Small intestine (tissue), 7 donors: Measurements from ENCODE around the gene HOXD4. TPM values are rescaled to one million over a fixed set of nuclear protein-coding genes. Genes with fewer than 3 reads are reported as not detected.

Experiments used
- DNase-seq, 2 donors: peaks; one replicate each; pipeline versions ENCODE4 v3.0.0 to v3.0.0-alpha.2; 2013
- FAIRE-seq: peaks from 2 replicates; lab custom pipeline; 2012; peaks lifted over from hg19 to GRCh38; lab: Jason Lieb, UNC
- H3K27ac ChIP-seq, 3 donors: one replicate each; pipeline ENCODE4 v1.5.1; 2013; ENCODE audit warnings: low read length in 2 of 3, mild to moderate bottlenecking in 2 of 3, control low read depth in 1 of 3, inconsistent platforms in 1 of 3, low read depth in 1 of 3, moderate library complexity in 1 of 3
- H3K27me3 ChIP-seq, 3 donors: one replicate each; pipeline ENCODE4 v1.6.1; 2013; ENCODE audit warnings: low read length in 3 of 3, inconsistent platforms in 1 of 3; ENCODE audit not compliant: control insufficient read depth in 3 of 3, insufficient read depth in 3 of 3
- H3K36me3 ChIP-seq, 3 donors: one replicate each; pipeline ENCODE4 v1.6.1; 2013; ENCODE audit warnings: low read length in 3 of 3, inconsistent platforms in 1 of 3, low read depth in 1 of 3, mild to moderate bottlenecking in 1 of 3, moderate library complexity in 1 of 3; ENCODE audit not compliant: control insufficient read depth in 3 of 3, insufficient read depth in 2 of 3
- H3K4me1 ChIP-seq, 3 donors: one replicate each; pipeline ENCODE4 v1.6.1; 2013; ENCODE audit warnings: low read length in 2 of 3, inconsistent platforms in 1 of 3, low read depth in 1 of 3, mild to moderate bottlenecking in 1 of 3, moderate library complexity in 1 of 3; ENCODE audit not compliant: control insufficient read depth in 3 of 3, insufficient read depth in 2 of 3
- H3K4me3 ChIP-seq, 3 donors: one replicate each; pipeline ENCODE4 v1.5.1; 2013; ENCODE audit warnings: low read length in 3 of 3, control low read depth in 1 of 3, inconsistent platforms in 1 of 3, low read depth in 1 of 3, mild to moderate bottlenecking in 1 of 3, moderate library complexity in 1 of 3
- H3K9me3 ChIP-seq, 2 donors: one replicate each; pipeline ENCODE4 v1.6.1; 2013; ENCODE audit warnings: low read depth in 1 of 2, low read length in 1 of 2; ENCODE audit not compliant: control insufficient read depth in 2 of 2, insufficient read depth in 1 of 2
- WGBS, 3 donors: extraction: QIAGEN DNeasy Blood & Tissue Kit; methylation state at CpG; one replicate each; pipeline ENCODE4 v1.1.7; 2013; 5-methylcytosine and 5-hydroxymethylcytosine counted together
- polyA plus RNA-seq, 4 donors: library from polyadenylated mRNA; stranded (reverse) in 3 of 4; unstranded in 1 of 4; fragments of 200-250 nt in 3 of 4; fragments of 120-200 nt in 1 of 4; gene quantifications; one replicate each; pipeline versions ENCODE4 v1.2.1 to v1.2.3, GENCODE V29; 2013
- donor health status: healthy with polysubstance abuse.
- donor health status: control.
- donor health status: control.
- donor health status: Bipolar disorder and iron deficiency.
- donor health status: healthy.

HOXD4 gene
- polyA plus RNA-seq, 4 donors, result 0.97 to 14.7 TPM; not detected in 2

- H3K4me3 ChIP-seq, result no peak overlapping the region
- FAIRE-seq, result no peak
- WGBS, 3 donors, result 27 to 42% (median 32%) methylated on average over 14 of the region's 14 CpGs
- peaks cover 0 to 2% (median 0%) of the 10 kb centered on the region in 3 donors for H3K36me3 ChIP-seq
- peaks cover 0 to 4% of the 10 kb centered on the region in 2 donors for H3K9me3 ChIP-seq
- peaks cover 5 to 94% (median 58%) of the 10 kb centered on the region in 3 donors for H3K27me3 ChIP-seq
- H3K27ac ChIP-seq, result no peak overlapping the region
- DNase-seq, result no peak
- no peaks in the 10 kb centered on the region for H3K4me1 ChIP-seq
Observed at GRCh38 chr2:176172895-176173566, 21.7 kb downstream of the HOXD4 start.

GRCh38 chr2:176173567-176174381, 22.4 kb downstream of the HOXD4 start:
- Histone ChIP-seq H3K36me3 (peaks cover 0 to 2% (median 0%) of the 10 kb centered on the region in 3 donors), H3K4me1 (no peaks in the 10 kb centered on the region), H3K9me3 (peaks cover 0 to 4% of the 10 kb centered on the region in 2 donors), H3K4me3 (no peak overlapping the region), H3K27ac (no peak overlapping the region), H3K27me3 (peaks cover 5 to 94% (median 61%) of the 10 kb centered on the region in 3 donors)
- 5 to 17% (median 9%) methylated on average over 7 of the region's 7 CpGs for WGBS, 3 donors
- FAIRE-seq (no peak), DNase-seq (no peak)

- peaks cover 0 to 2% (median 0%) of the 10 kb centered on the region in 3 donors for H3K36me3 ChIP-seq
- no peaks in the 10 kb centered on the region for H3K4me1 ChIP-seq
- no peak for FAIRE-seq
- H3K27me3 ChIP-seq, result peaks cover 5 to 94% (median 58%) of the 10 kb centered on the region in 3 donors
- WGBS, 3 donors, result 2 to 10% (median 3%) methylated on average over 14 of the region's 14 CpGs
- H3K27ac ChIP-seq, result peak overlapping the region in 1 of 3 donors; percentile 5
- H3K4me3 ChIP-seq, result no peak overlapping the region
- H3K9me3 ChIP-seq, result peaks cover 0 to 4% of the 10 kb centered on the region in 2 donors
- DNase-seq, result peak in 1 of 2 donors; percentile 53
Observed at GRCh38 chr2:176174382-176174823, 23.1 kb downstream of the HOXD4 start.

GRCh38 chr2:176174824-176175708, 23.7 kb downstream of the HOXD4 start:
- no peak for FAIRE-seq
- peak overlapping the region in 1 of 3 donors; percentile 42 for H3K27ac ChIP-seq
- WGBS, 3 donors, result 11 to 21% (median 12%) methylated on average over 43 to 47 of the region's 47 CpGs
- H3K4me1 ChIP-seq, result no peaks in the 10 kb centered on the region
- peaks cover 0 to 2% (median 0%) of the 10 kb centered on the region in 3 donors for H3K36me3 ChIP-seq
- H3K27me3 ChIP-seq, result peaks cover 5 to 96% (median 59%) of the 10 kb centered on the region in 3 donors
- peak in 1 of 2 donors; percentile 45 for DNase-seq
- H3K4me3 ChIP-seq, result no peak overlapping the region
- peaks cover 0 to 4% of the 10 kb centered on the region in 2 donors for H3K9me3 ChIP-seq

GRCh38 chr2:176175709-176176607, 24.6 kb downstream of the HOXD4 start:
- peaks cover 0 to 2% (median 0%) of the 10 kb centered on the region in 3 donors for H3K36me3 ChIP-seq

GRCh38 chr2:176177580-176178037, 26.3 kb downstream of the HOXD4 start:
- no peaks in the 10 kb centered on the region for H3K36me3 ChIP-seq
- peak overlapping the region in 2 of 3 donors; percentile 9 to 12 for H3K27ac ChIP-seq
- H3K4me1 ChIP-seq, result no peaks in the 10 kb centered on the region
- peaks cover 5 to 83% (median 44%) of the 10 kb centered on the region in 3 donors for H3K27me3 ChIP-seq
- FAIRE-seq (no peak), DNase-seq (peak in 1 of 2 donors; percentile 22)
- H3K9me3 ChIP-seq, result no peaks in the 10 kb centered on the region
- WGBS, 3 donors, result 12 to 16% (median 13%) methylated on average over 12 of the region's 12 CpGs
- H3K4me3 ChIP-seq, result peak overlapping the region in 2 of 3 donors; percentile 13 to 17

More at GRCh38 chr2:176175709-176176607, 24.6 kb downstream of the HOXD4 start:
- Histone ChIP-seq H3K4me3 (no peak overlapping the region), H3K27ac (peak overlapping the region in 1 of 3 donors; percentile 42), H3K9me3 (peaks cover 0 to 4% of the 10 kb centered on the region in 2 donors), H3K27me3 (peaks cover 5 to 91% (median 53%) of the 10 kb centered on the region in 3 donors), H3K4me1 (no peaks in the 10 kb centered on the region)
- WGBS, 3 donors, result 63 to 73% (median 68%) methylated on average over 7 of the region's 7 CpGs
- FAIRE-seq (no peak), DNase-seq (no peak)
